Ishikawa (cell line): Measurements from ENCODE around the gene VSX2.

Experiments
- CEBPB ChIP-seq: IDR thresholded peaks from 2 replicates; pipeline ENCODE4 v1.6.1; 2012
- CREB1 ChIP-seq: IDR thresholded peaks from 2 replicates; pipeline ENCODE4 v1.6.1; 2012; ENCODE audit warnings: low read depth
- EGR1 ChIP-seq: IDR thresholded peaks from 2 replicates; pipeline ENCODE4 v1.6.1; 2012
- EP300 ChIP-seq: IDR thresholded peaks from 2 replicates; pipeline ENCODE4 v1.6.1; 2012; ENCODE audit warnings: borderline replicate concordance
- FOXM1 ChIP-seq: IDR thresholded peaks from 2 replicates; pipeline ENCODE4 v1.6.1; 2012; ENCODE audit warnings: low read depth, borderline replicate concordance
- NFIC ChIP-seq: IDR thresholded peaks from 2 replicates; pipeline ENCODE4 v1.6.1; 2012
- RAD21 ChIP-seq: IDR thresholded peaks from 2 replicates; pipeline ENCODE4 v1.6.1; 2012; ENCODE audit warnings: low read depth
- TAF1 ChIP-seq: IDR thresholded peaks from 2 replicates; pipeline ENCODE4 v1.6.1; 2012; ENCODE audit warnings: low read depth, mild to moderate bottlenecking
- TCF12 ChIP-seq: IDR thresholded peaks from 2 replicates; pipeline ENCODE4 v1.6.1; 2012; ENCODE audit warnings: low read depth
- TEAD4 ChIP-seq: IDR thresholded peaks from 2 replicates; pipeline ENCODE4 v1.6.1; 2012
- YY1 ChIP-seq: IDR thresholded peaks from 2 replicates; pipeline ENCODE4 v1.6.1; 2012; ENCODE audit warnings: low read depth
- ZBTB7A ChIP-seq: IDR thresholded peaks from 2 replicates; pipeline ENCODE4 v1.6.1; 2012; ENCODE audit warnings: low read depth
- TF ChIP-seq, protein P1 (sequence below): IDR thresholded peaks from 2 replicates; pipeline ENCODE4 v1.6.1; 2012
- TF ChIP-seq, protein P2 (sequence below): IDR thresholded peaks from 2 replicates; pipeline ENCODE4 v1.6.1; 2012
- TF ChIP-seq, protein P3 (sequence below): IDR thresholded peaks from 2 replicates; pipeline ENCODE4 v1.6.1; 2012; ENCODE audit warnings: low read depth, mild to moderate bottlenecking

VSX2 gene

DNA sequence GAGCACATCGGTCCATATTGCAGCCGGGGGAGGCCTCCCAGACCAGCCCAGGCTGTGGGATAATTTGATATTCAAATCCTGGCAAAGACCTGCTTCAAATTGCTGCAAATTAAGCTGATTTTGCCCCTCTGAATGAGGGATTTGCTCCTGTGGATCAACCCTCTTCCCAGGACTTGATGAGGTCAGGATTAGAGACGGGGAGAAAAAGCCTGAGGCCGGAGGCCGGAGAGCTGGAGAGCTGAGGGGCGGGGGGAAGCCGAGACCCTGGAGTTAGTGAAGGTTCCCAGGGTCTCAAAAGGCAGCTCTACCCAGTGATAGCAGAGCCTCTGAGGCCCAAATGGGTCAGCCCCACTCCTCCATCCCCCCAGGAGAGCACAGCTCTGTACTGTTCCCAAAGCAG is 17.5 kb upstream of the VSX2 start:
- no peak for TF ChIP-seq TAF1
- TF ChIP-seq FOXM1 = no peak
- no peak for TF ChIP-seq YY1
- TF ChIP-seq TEAD4 = no peak
- no peak for TF ChIP-seq EP300
- TF ChIP-seq, protein P1, sequence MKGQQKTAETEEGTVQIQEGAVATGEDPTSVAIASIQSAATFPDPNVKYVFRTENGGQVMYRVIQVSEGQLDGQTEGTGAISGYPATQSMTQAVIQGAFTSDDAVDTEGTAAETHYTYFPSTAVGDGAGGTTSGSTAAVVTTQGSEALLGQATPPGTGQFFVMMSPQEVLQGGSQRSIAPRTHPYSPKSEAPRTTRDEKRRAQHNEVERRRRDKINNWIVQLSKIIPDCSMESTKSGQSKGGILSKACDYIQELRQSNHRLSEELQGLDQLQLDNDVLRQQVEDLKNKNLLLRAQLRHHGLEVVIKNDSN = no peak
- no peak for TF ChIP-seq EGR1
- TF ChIP-seq, protein P2, sequence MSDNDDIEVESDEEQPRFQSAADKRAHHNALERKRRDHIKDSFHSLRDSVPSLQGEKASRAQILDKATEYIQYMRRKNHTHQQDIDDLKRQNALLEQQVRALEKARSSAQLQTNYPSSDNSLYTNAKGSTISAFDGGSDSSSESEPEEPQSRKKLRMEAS = no peak
- no peak for TF ChIP-seq NFIC
- no peak for TF ChIP-seq RAD21
- TF ChIP-seq, protein P3, sequence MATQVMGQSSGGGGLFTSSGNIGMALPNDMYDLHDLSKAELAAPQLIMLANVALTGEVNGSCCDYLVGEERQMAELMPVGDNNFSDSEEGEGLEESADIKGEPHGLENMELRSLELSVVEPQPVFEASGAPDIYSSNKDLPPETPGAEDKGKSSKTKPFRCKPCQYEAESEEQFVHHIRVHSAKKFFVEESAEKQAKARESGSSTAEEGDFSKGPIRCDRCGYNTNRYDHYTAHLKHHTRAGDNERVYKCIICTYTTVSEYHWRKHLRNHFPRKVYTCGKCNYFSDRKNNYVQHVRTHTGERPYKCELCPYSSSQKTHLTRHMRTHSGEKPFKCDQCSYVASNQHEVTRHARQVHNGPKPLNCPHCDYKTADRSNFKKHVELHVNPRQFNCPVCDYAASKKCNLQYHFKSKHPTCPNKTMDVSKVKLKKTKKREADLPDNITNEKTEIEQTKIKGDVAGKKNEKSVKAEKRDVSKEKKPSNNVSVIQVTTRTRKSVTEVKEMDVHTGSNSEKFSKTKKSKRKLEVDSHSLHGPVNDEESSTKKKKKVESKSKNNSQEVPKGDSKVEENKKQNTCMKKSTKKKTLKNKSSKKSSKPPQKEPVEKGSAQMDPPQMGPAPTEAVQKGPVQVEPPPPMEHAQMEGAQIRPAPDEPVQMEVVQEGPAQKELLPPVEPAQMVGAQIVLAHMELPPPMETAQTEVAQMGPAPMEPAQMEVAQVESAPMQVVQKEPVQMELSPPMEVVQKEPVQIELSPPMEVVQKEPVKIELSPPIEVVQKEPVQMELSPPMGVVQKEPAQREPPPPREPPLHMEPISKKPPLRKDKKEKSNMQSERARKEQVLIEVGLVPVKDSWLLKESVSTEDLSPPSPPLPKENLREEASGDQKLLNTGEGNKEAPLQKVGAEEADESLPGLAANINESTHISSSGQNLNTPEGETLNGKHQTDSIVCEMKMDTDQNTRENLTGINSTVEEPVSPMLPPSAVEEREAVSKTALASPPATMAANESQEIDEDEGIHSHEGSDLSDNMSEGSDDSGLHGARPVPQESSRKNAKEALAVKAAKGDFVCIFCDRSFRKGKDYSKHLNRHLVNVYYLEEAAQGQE = no peak
- TF ChIP-seq CEBPB = no peak
- no peak for TF ChIP-seq CREB1

DNA sequence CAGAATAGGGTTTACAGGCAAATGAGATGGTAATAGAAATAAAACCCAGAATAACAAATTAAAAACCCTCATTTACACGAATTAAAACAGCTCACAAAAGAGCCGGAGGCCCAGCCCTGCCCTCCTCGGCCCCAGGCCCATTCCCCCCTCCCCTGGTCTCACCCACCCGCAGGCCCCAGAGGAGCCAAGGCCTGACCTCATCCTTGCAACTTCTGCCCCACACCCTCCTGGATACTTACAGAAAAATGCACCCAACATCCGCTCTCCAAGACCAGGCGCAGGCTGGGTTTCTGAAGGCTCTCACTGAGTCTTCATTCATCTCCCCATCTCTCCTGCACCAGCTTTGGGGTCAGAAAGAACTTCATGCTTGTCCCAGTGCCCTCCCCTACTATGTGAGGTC is 16.2 kb upstream of the VSX2 start:
- TF ChIP-seq YY1 (no peak), TEAD4 (no peak), EP300 (no peak), EGR1 (no peak)

DNA sequence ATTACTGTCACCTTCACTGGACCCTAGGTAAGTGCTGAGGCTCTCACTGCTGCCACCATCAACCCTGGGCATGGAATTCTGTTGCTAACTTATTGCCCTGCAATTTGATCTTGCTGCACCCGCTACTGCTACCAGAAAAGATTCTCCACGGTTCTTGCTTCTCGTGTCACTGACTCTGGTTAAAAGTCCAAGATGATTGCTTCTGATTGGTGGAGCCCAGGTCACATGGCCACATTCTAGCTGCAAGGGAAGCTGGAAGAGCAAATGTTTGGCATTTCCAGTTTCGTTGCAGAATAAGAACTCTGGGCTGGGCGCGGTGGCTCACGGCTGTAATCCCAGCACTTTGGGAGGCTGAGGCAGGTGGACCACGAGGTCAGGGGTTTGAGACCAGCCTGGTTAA is 7.5 kb upstream of the VSX2 start:
- TF ChIP-seq NFIC = no peak
- no peak for TF ChIP-seq ZBTB7A
- no peak for TF ChIP-seq RAD21
- no peak for TF ChIP-seq CEBPB
- TF ChIP-seq, protein P1 = peak; percentile 70

DNA sequence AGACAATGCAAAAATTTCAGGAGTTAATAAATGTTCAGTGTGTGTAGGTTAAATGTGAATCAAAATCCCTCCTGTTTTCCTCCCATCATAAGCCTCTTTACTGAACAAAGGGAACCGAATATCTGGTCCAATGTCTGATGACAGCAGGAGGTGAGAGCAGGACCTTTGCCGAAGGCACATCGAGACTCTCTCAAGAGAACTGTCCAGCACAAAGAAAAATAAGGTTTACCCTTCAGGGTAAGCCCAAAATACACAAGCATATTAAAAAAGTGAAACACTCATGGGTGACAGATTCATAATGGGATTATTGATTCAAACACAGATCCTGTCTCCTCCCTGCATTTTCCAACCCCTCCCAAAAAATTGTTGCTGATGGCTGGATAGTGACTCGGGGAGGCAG is 4.2 kb upstream of the VSX2 start:
- TF ChIP-seq, protein P3 = peak; percentile 58
- no peak for TF ChIP-seq TAF1

DNA sequence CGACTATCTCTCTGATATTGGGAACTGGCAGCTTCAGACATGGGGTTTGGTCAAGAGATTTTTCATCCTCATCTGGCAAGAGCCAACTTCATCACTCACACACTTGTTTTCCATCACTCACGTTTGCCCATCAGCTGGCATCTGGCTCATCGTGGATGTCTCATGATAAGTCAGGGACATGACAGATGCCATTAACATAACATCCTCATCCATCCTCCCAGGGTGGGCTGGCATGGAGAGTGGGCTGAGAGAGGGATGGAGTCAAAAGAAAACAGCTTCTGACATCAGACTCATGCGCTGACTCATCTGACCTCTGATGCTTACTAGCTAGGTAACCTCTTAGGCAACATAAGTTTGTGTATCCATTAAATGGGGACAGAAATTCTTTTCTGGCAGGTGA is 1.8 kb upstream of the VSX2 start:
- TF ChIP-seq CREB1 (no peak), ZBTB7A (no peak), EP300 (no peak), YY1 (no peak), TAF1 (no peak), NFIC (no peak)
- TF ChIP-seq, protein P2 = no peak
- TF ChIP-seq, protein P1 = no peak

DNA sequence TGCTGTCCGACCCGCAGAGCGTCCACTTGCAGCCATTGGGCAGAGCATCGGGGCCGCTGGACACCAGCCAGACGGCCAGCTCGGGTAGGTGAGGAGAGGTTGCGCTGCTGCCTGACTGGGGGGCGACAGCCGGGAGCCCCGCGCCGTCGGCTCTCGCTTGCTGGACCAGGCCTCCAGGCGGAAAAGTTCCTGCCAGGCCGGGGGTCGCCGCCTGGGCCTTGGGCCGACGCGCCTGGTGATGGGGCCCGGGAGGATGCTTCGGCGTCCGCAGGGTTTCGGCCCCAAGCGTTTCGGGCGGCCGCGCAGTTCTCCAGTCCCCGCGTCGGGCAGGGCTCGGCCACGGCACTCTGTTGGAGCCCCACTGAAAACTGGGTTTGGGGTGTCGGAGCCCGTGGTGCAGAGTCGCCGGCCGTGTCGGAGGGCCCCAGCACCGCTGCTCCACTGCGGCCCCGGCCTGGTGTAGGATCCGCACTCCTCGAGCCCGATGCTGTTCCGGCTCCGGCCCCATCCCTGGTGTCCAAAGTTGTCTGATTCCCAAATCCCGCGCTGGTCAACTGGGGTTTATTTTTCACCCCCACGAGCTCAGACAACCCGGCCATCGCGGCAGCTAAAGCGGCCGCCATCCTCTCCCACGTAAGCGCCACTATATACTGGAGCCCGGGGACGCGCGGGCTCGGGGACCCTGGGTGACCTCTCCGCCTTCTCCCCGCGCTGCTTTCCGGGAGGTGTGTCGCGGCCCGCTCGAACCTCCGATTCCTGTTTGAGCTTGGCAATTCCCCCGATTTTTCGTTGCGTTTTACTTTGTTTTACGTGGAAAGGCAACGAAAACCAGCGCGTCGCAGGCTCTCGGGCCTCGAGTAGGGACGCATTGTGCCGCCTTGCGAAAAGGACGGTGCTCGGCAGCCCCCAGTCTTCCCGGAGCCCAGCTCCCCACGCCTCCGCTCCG is 872 bp downstream of the VSX2 start:
- TF ChIP-seq RAD21 (no peak), TEAD4 (no peak), CEBPB (no peak), EP300 (no peak), CREB1 (no peak), ZBTB7A (no peak), TCF12 (no peak), EGR1 (no peak)
- TF ChIP-seq, protein P1 = no peak
- TF ChIP-seq, protein P2 = no peak
- TF ChIP-seq, protein P3 = no peak
